H9 (cell line): ENCODE data around the gene ARHGEF17. TPM values are rescaled to one million over a fixed set of nuclear protein-coding genes. Genes with fewer than 3 reads are reported as not detected.

Source experiments
- DNase-seq: peaks from one replicate; pipeline ENCODE4 v3.0.0-alpha.2; 2017
- H2AFZ ChIP-seq: one replicate; pipeline ENCODE4 v1.6.1; 2013; ENCODE audit warnings: mild to moderate bottlenecking, low read length, control low read depth, moderate library complexity
- H2AK5ac ChIP-seq: 2 replicates; pipeline ENCODE4 v1.6.1; 2013; ENCODE audit warnings: low read length, control low read depth, mixed read lengths; ENCODE audit not compliant: insufficient read length
- H2BK120ac ChIP-seq: one replicate; pipeline ENCODE4 v1.6.1; 2013; ENCODE audit warnings: low read depth, mild to moderate bottlenecking, low read length, control low read depth, inconsistent platforms; ENCODE audit not compliant: poor library complexity, severe bottlenecking
- H2BK12ac ChIP-seq: 2 replicates; pipeline ENCODE4 v1.6.1; 2013; ENCODE audit warnings: low read length, control low read depth, mixed read lengths, low read depth; ENCODE audit not compliant: insufficient read length
- H2BK15ac ChIP-seq: 2 replicates; pipeline ENCODE4 v1.6.1; 2013; ENCODE audit warnings: low read depth, low read length, control low read depth
- H2BK20ac ChIP-seq: one replicate; pipeline ENCODE4 v1.6.1; 2013; ENCODE audit warnings: low read depth, mild to moderate bottlenecking, low read length, control low read depth, inconsistent platforms; ENCODE audit not compliant: poor library complexity, severe bottlenecking
- H2BK5ac ChIP-seq: 2 replicates; pipeline ENCODE4 v1.6.1; 2013; ENCODE audit warnings: low read length, control low read depth, mixed read lengths; ENCODE audit not compliant: insufficient read length
- H3K14ac ChIP-seq: 2 replicates; pipeline ENCODE4 v1.6.1; 2013; ENCODE audit warnings: low read length, control low read depth; ENCODE audit not compliant: insufficient read depth
- H3K18ac ChIP-seq: 2 replicates; pipeline ENCODE4 v1.6.1; 2013; ENCODE audit warnings: low read depth, mild to moderate bottlenecking, mixed read lengths, low read length, control low read depth; ENCODE audit not compliant: insufficient read length
- H3K23ac ChIP-seq: 2 replicates; pipeline ENCODE4 v1.6.1; 2013; ENCODE audit warnings: low read length, control low read depth, mixed read lengths, low read depth; ENCODE audit not compliant: insufficient read length
- H3K23me2 ChIP-seq: 2 replicates; pipeline ENCODE4 v1.6.1; 2013; ENCODE audit warnings: low read depth, mild to moderate bottlenecking, mixed read lengths, low read length, control low read depth; ENCODE audit not compliant: insufficient read length, poor library complexity, severe bottlenecking
- H3K27ac ChIP-seq: 2 replicates; pipeline ENCODE4 v1.5.1; 2013; ENCODE audit warnings: low read length, control low read depth, mixed read lengths, low read depth; ENCODE audit not compliant: insufficient read length
- H3K27me3 ChIP-seq: 2 replicates; pipeline ENCODE4 v1.6.1; 2013; ENCODE audit warnings: low read length, control low read depth, inconsistent platforms; ENCODE audit not compliant: insufficient read depth
- H3K4ac ChIP-seq: 2 replicates; pipeline ENCODE4 v1.6.1; 2013; ENCODE audit warnings: low read depth, mild to moderate bottlenecking, control low read depth, inconsistent platforms, low read length, moderate library complexity
- H3K4me1 ChIP-seq: 2 replicates; pipeline ENCODE4 v1.6.1; 2013; ENCODE audit warnings: low read length, control low read depth, inconsistent platforms; ENCODE audit not compliant: insufficient read depth
- H3K4me2 ChIP-seq: 2 replicates; pipeline ENCODE4 v1.6.1; 2013; ENCODE audit warnings: low read length, control low read depth, mixed read lengths; ENCODE audit not compliant: insufficient read length, insufficient read depth
- H3K56ac ChIP-seq: 2 replicates; pipeline ENCODE4 v1.6.1; 2013; ENCODE audit warnings: low read depth, mild to moderate bottlenecking, mixed read lengths, low read length, control low read depth; ENCODE audit not compliant: insufficient read length
- H3K79me1 ChIP-seq: 2 replicates; pipeline ENCODE4 v1.6.1; 2013; ENCODE audit warnings: low read depth, mild to moderate bottlenecking, moderate library complexity, low read length, control low read depth, inconsistent platforms; ENCODE audit not compliant: insufficient read depth, poor library complexity, severe bottlenecking
- H3K79me2 ChIP-seq: 2 replicates; pipeline ENCODE4 v1.6.1; 2013; ENCODE audit warnings: low read length, control low read depth, inconsistent platforms; ENCODE audit not compliant: insufficient read depth
- H3K9ac ChIP-seq: 2 replicates; pipeline ENCODE4 v1.6.1; 2013; ENCODE audit warnings: low read length, control low read depth, mixed read lengths; ENCODE audit not compliant: insufficient read length; ENCODE audit errors: extremely low read depth
- H3K9me3 ChIP-seq: one replicate; pipeline ENCODE4 v1.6.1; 2013; ENCODE audit warnings: low read depth, low read length, inconsistent platforms; ENCODE audit not compliant: control insufficient read depth
- H3T11ph ChIP-seq: one replicate; pipeline ENCODE4 v1.6.1; 2013; ENCODE audit warnings: mild to moderate bottlenecking, low read length, control low read depth, inconsistent platforms
- H4K20me1 ChIP-seq: one replicate; pipeline ENCODE4 v1.6.1; 2013; ENCODE audit not compliant: control insufficient read depth, insufficient read length, insufficient read depth
- H4K5ac ChIP-seq: 2 replicates; pipeline ENCODE4 v1.6.1; 2013; ENCODE audit warnings: low read depth, mild to moderate bottlenecking, mixed read lengths, low read length, control low read depth; ENCODE audit not compliant: insufficient read length
- H4K8ac ChIP-seq: replicated peaks from 2 replicates; pipeline ENCODE4 v1.6.1; 2013; ENCODE audit warnings: low read length, control low read depth, mixed read lengths, low read depth; ENCODE audit not compliant: insufficient read length
- H4K91ac ChIP-seq: 2 replicates; pipeline ENCODE4 v1.6.1; 2013; ENCODE audit warnings: low read depth, mild to moderate bottlenecking, moderate library complexity, mixed read lengths, low read length, control low read depth; ENCODE audit not compliant: insufficient read length
- H3K27ac Mint-ChIP-seq, 3 experiments: 2 replicates in 2 of 3; 3 replicates in 1 of 3; pipeline ENCODE4 v1.8.0; 2020 to 2021; ENCODE audit warnings: mixed read lengths in 3 of 3, mild to moderate bottlenecking in 1 of 3, moderate library complexity in 1 of 3
- H3K27me3 Mint-ChIP-seq: 2 replicates; pipeline ENCODE4 v1.8.0; 2021; ENCODE audit warnings: low read depth, mild to moderate bottlenecking, moderate library complexity, mixed read lengths
- H3K36me3 Mint-ChIP-seq, 3 experiments: 2 replicates in 2 of 3; 3 replicates in 1 of 3; pipeline ENCODE4 v1.8.0; 2020 to 2021; ENCODE audit warnings: low read depth in 3 of 3, mixed read lengths in 3 of 3; ENCODE audit not compliant: insufficient read depth in 1 of 3
- H3K4me1 Mint-ChIP-seq, 2 experiments: 2 replicates each; pipeline ENCODE4 v1.8.0; 2020; ENCODE audit warnings: mixed read lengths in 2 of 2
- H3K4me3 Mint-ChIP-seq, 2 experiments: 2 replicates in 1 of 2; 3 replicates in 1 of 2; pipeline ENCODE4 v1.8.0; 2020 to 2021; ENCODE audit warnings: mild to moderate bottlenecking in 2 of 2, mixed read lengths in 2 of 2, moderate library complexity in 1 of 2
- H3K9me3 Mint-ChIP-seq, 2 experiments: 2 replicates in 1 of 2; 3 replicates in 1 of 2; pipeline ENCODE4 v1.8.0; 2020; ENCODE audit warnings: mild to moderate bottlenecking in 2 of 2, mixed read lengths in 2 of 2, moderate library complexity in 1 of 2
- WGBS: extraction: QIAGEN DNeasy Blood & Tissue Kit; methylation state at CpG from one replicate; pipeline ENCODE4 v1.1.7; 2013; ENCODE audit warnings: missing lambda C conversion rate, low lambda C conversion rate, mixed read lengths; ENCODE audit not compliant: insufficient read length; ENCODE audit errors: extremely low coverage; 5-methylcytosine and 5-hydroxymethylcytosine counted together
- total RNA-seq: library from RNA; stranded (reverse); gene quantifications from 2 replicates; pipeline ENCODE4 v1.2.1, GENCODE V29; 2021
- TF ChIP-seq, protein P1 (sequence below): fragments of 200-600 bp; sonication (generic); conservative IDR thresholded peaks from 3 replicates; pipeline ENCODE4 v1.8.0; 2021; ENCODE audit warnings: antibody characterized with exemption, mild to moderate bottlenecking

The ARHGEF17 gene
- total RNA-seq, 1 experiment from 2014 or later = 7.4 TPM

GRCh38 chr11:73337846-73338245 is 29.8 kb downstream of the ARHGEF17 start:
- no peak overlapping the region for H2AFZ ChIP-seq
- H3K14ac ChIP-seq = no peak overlapping the region
- H3K23me2 ChIP-seq = peaks cover 3% of the 10 kb centered on the region
- H3K79me1 ChIP-seq = no peaks in the 10 kb centered on the region
- H4K8ac ChIP-seq = no peak overlapping the region
- H3K27me3 ChIP-seq = peaks cover 33% of the 10 kb centered on the region
- no peak overlapping the region for H3K18ac ChIP-seq
- no peaks in the 10 kb centered on the region; the same call in 1 of the 2 replicates for H3K4me1 ChIP-seq
- H2BK12ac ChIP-seq = no peak overlapping the region
- H3K9me3 ChIP-seq = no peaks in the 10 kb centered on the region
- Mint-ChIP-seq H3K9me3 (no peaks in the 10 kb centered on the region), H3K36me3 (no peaks in the 10 kb centered on the region; a peak in 1 of 7 replicates), H3K4me1 (peaks cover 28 to 38% of the 10 kb centered on the region in 2 experiments), H3K27me3 (peaks cover 79% of the 10 kb centered on the region), H3K27ac (no peak overlapping the region), H3K4me3 (no peak overlapping the region)
- no peak overlapping the region for H4K91ac ChIP-seq
- DNase-seq = no peak
- no peak overlapping the region for H4K5ac ChIP-seq
- H3T11ph ChIP-seq = no peak overlapping the region
- H2AK5ac ChIP-seq = no peak overlapping the region
- no peak overlapping the region for H2BK15ac ChIP-seq
- H3K23ac ChIP-seq = no peak overlapping the region
- no peak overlapping the region for H3K4ac ChIP-seq
- no CpG with 5 or more reads among the region's 2 CpGs for WGBS
- H3K27ac ChIP-seq = no peak overlapping the region
- TF ChIP-seq, protein P1, sequence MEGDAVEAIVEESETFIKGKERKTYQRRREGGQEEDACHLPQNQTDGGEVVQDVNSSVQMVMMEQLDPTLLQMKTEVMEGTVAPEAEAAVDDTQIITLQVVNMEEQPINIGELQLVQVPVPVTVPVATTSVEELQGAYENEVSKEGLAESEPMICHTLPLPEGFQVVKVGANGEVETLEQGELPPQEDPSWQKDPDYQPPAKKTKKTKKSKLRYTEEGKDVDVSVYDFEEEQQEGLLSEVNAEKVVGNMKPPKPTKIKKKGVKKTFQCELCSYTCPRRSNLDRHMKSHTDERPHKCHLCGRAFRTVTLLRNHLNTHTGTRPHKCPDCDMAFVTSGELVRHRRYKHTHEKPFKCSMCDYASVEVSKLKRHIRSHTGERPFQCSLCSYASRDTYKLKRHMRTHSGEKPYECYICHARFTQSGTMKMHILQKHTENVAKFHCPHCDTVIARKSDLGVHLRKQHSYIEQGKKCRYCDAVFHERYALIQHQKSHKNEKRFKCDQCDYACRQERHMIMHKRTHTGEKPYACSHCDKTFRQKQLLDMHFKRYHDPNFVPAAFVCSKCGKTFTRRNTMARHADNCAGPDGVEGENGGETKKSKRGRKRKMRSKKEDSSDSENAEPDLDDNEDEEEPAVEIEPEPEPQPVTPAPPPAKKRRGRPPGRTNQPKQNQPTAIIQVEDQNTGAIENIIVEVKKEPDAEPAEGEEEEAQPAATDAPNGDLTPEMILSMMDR = no peak
- H4K20me1 ChIP-seq = peaks cover 2% of the 10 kb centered on the region
- H3K56ac ChIP-seq = no peak overlapping the region
- H2BK20ac ChIP-seq = no peak overlapping the region
- H3K4me2 ChIP-seq = no peak overlapping the region
- no peak overlapping the region for H3K9ac ChIP-seq
- H3K79me2 ChIP-seq = no peaks in the 10 kb centered on the region
- H2BK120ac ChIP-seq = no peak overlapping the region
- H2BK5ac ChIP-seq = no peak overlapping the region
